GM23338 (cell line): Measurements from ENCODE around the gene MON2. TPM values are rescaled to one million over a fixed set of nuclear protein-coding genes. Genes with fewer than 3 reads are reported as not detected.

ENCODE experiments used
- ATAC-seq: fragments of 200-7000 bp; cut with Tn5 transposase; 3 replicates; pipeline ENCODE4 v1.9.1; 2020
- DNase-seq: peaks from one replicate; pipeline ENCODE4 v3.0.0-alpha.2; 2015; ENCODE audit warnings: low spot score
- H2AFZ ChIP-seq: fragments of 200-600 bp; sonication (generic); 2 replicates; pipeline ENCODE4 v1.8.0; 2016; ENCODE audit warnings: antibody characterized with exemption, mild to moderate bottlenecking, moderate library complexity
- H3F3A ChIP-seq: fragments of 200-600 bp; sonication (generic); replicated peaks from 2 replicates; pipeline ENCODE4 v1.8.0; 2017; ENCODE audit warnings: antibody characterized with exemption, mixed run types, low read depth
- H3K27ac ChIP-seq: fragments of 200-600 bp; sonication (generic); 2 replicates; pipeline ENCODE4 v1.6.1; 2016; ENCODE audit warnings: low read depth
- H3K27me3 ChIP-seq: fragments of 200-600 bp; sonication (generic); 2 replicates; pipeline ENCODE4 v1.8.0; 2016; ENCODE audit warnings: mild to moderate bottlenecking, mixed run types, moderate library complexity; ENCODE audit not compliant: insufficient read depth
- H3K36me3 ChIP-seq: fragments of 200-600 bp; sonication (generic); 2 replicates; pipeline ENCODE4 v1.8.0; 2016; ENCODE audit warnings: mild to moderate bottlenecking; ENCODE audit not compliant: insufficient read depth
- H3K4me1 ChIP-seq: fragments of 200-600 bp; sonication (generic); 2 replicates; pipeline ENCODE4 v1.8.0; 2016; ENCODE audit warnings: mild to moderate bottlenecking, moderate library complexity; ENCODE audit not compliant: insufficient read depth
- H3K4me2 ChIP-seq: fragments of 200-600 bp; sonication (generic); 2 replicates; pipeline ENCODE4 v1.7.1; 2017; ENCODE audit warnings: mixed run types
- H3K4me3 ChIP-seq: fragments of 200-600 bp; sonication (generic); 2 replicates; pipeline ENCODE4 v1.6.1; 2016; ENCODE audit warnings: mixed run types
- H3K79me2 ChIP-seq: fragments of 200-600 bp; sonication (generic); replicated peaks from 2 replicates; pipeline ENCODE4 v1.8.0; 2017; ENCODE audit warnings: mild to moderate bottlenecking; ENCODE audit not compliant: insufficient read depth
- H3K9me2 ChIP-seq: fragments of 200-600 bp; sonication (generic); 2 replicates; pipeline ENCODE4 v1.8.0; 2017; ENCODE audit not compliant: insufficient read depth
- H4K20me1 ChIP-seq: fragments of 200-600 bp; sonication (generic); replicated peaks from 2 replicates; pipeline ENCODE4 v1.8.0; 2017; ENCODE audit warnings: mild to moderate bottlenecking; ENCODE audit not compliant: insufficient read depth
- H3K27ac Mint-ChIP-seq: 2 replicates; pipeline ENCODE4 v1.8.0; 2020; ENCODE audit warnings: inconsistent platforms, mild to moderate bottlenecking, moderate library complexity, mixed read lengths
- H3K27me3 Mint-ChIP-seq: 3 replicates; pipeline ENCODE4 v1.8.0; 2022; ENCODE audit warnings: low read depth, mild to moderate bottlenecking, moderate library complexity, mixed read lengths, inconsistent platforms; ENCODE audit not compliant: insufficient read depth, poor library complexity
- H3K36me3 Mint-ChIP-seq: 3 replicates; pipeline ENCODE4 v1.8.0; 2021; ENCODE audit warnings: low read depth, mild to moderate bottlenecking, inconsistent platforms, moderate library complexity, mixed read lengths
- H3K4me1 Mint-ChIP-seq: 3 replicates; pipeline ENCODE4 v1.8.0; 2020; ENCODE audit warnings: mild to moderate bottlenecking, inconsistent platforms, mixed read lengths
- H3K4me3 Mint-ChIP-seq: 3 replicates; pipeline ENCODE4 v1.8.0; 2021; ENCODE audit warnings: moderate library complexity, mild to moderate bottlenecking, inconsistent platforms, mixed read lengths
- H3K9me3 Mint-ChIP-seq: 3 replicates; pipeline ENCODE4 v1.8.0; 2020; ENCODE audit warnings: moderate library complexity, mild to moderate bottlenecking, inconsistent platforms, mixed read lengths
- CTCF ChIP-seq, 2 experiments: fragments of 200-600 bp in 1 of 2; sonication (generic) in 1 of 2; conservative IDR thresholded peaks; 2 replicates each; pipeline versions ENCODE4 v1.5.1 to v1.6.1; 2016 to 2017; ENCODE audit warnings: antibody characterized with exemption in 2 of 2, low read depth in 2 of 2, mild to moderate bottlenecking in 2 of 2, moderate library complexity in 1 of 2
- ETS1 ChIP-seq: IDR thresholded peaks from 2 replicates; pipeline ENCODE4 v1.6.1; 2016; ENCODE audit warnings: antibody characterized with exemption
- EZH2phosphoT487 ChIP-seq: fragments of 200-600 bp; sonication (generic); IDR thresholded peaks from one replicate; pipeline ENCODE4 v1.8.1; 2018; ENCODE audit warnings: antibody characterized with exemption; ENCODE audit not compliant: unreplicated experiment
- JUNB ChIP-seq: IDR thresholded peaks from one replicate; pipeline ENCODE4 v1.6.1; 2016; ENCODE audit warnings: antibody characterized with exemption; ENCODE audit not compliant: unreplicated experiment
- NANOG ChIP-seq: IDR thresholded peaks from 2 replicates; pipeline ENCODE4 v1.6.1; 2016; ENCODE audit warnings: antibody characterized with exemption, borderline replicate concordance
- STAT1 ChIP-seq: IDR thresholded peaks from one replicate; pipeline ENCODE4 v1.6.1; 2016; ENCODE audit warnings: antibody characterized with exemption; ENCODE audit not compliant: unreplicated experiment
- ZNF462 ChIP-seq: fragments of 250-450 bp; sonication (Bioruptor Pico); IDR thresholded peaks from 2 replicates; pipeline ENCODE4 v1.5.0; 2020; ENCODE audit warnings: mild to moderate bottlenecking, moderate library complexity
- polyA plus RNA-seq: library from polyadenylated mRNA; unstranded; fragments of >200 nt; fragmentation: Nextera tagmentation; extraction: Ambion mirVana; gene quantifications from 2 replicates; pipeline ENCODE4 v1.2.1, GENCODE V29; 2016
- total RNA-seq: library from RNA; depleted of rRNA; stranded (reverse); fragments of >200 nt; shearing (Covaris generic); gene quantifications from 2 replicates; pipeline ENCODE4 v1.2.3, GENCODE V29; 2014

The MON2 gene
- total and polyA plus RNA-seq, 2 experiments from 2014 or later, result 11.0 to 27.3 TPM

- H3K27me3 ChIP-seq, result no peaks in the 10 kb centered on the region
- no peak for DNase-seq
- H3K79me2 ChIP-seq, result peaks cover 30% of the 10 kb centered on the region
- no peaks in the 10 kb centered on the region for H3K4me1 ChIP-seq
- Mint-ChIP-seq H3K36me3 (peaks cover 2% of the 10 kb centered on the region; the same call in 1 of the 3 replicates), H3K4me3 (no peak overlapping the region), H3K27ac (no peak overlapping the region), H3K9me3 (no peaks in the 10 kb centered on the region), H3K27me3 (no peaks in the 10 kb centered on the region), H3K4me1 (no peaks in the 10 kb centered on the region)
- no peak overlapping the region for H3K4me2 ChIP-seq
- no peaks in the 10 kb centered on the region for H3F3A ChIP-seq
- no peak overlapping the region for H3K4me3 ChIP-seq
- H4K20me1 ChIP-seq, result no peaks in the 10 kb centered on the region; the same call in 1 of the 2 replicates
- H3K36me3 ChIP-seq, result peaks cover under 1% of the 10 kb centered on the region; the same call in 1 of the 2 replicates
- no peaks in the 10 kb centered on the region for H3K9me2 ChIP-seq
- ATAC-seq, result no peak
- no peak overlapping the region for H2AFZ ChIP-seq
- H3K27ac ChIP-seq, result no peak overlapping the region
- TF ChIP-seq NANOG (no peak), EZH2phosphoT487 (no peak), JUNB (no peak), STAT1 (no peak), ETS1 (no peak), CTCF (conservative IDR thresholded peaks at IDR 0.05; ENCODE audit: low read depth in 2 of 2) (no peak), ZNF462 (no peak)
Observed at GRCh38 chr12:62482769-62483168, 16.1 kb downstream of the MON2 start.
